Cardiac fibroblast (primary cell): ENCODE results near the gene RPL3.
A peak's percentile ranks its signal among the peaks of the same experiment; 100 is the strongest.

Experiments used
- DNase-seq, 2 donors: peaks; one replicate each; pipeline versions ENCODE4 v3.0.0 to v3.0.0-alpha.2; 2010; ENCODE audit warnings: low read depth in 2 of 2
- H3K4me3 ChIP-seq, 2 donors: replicated peaks in 1 of 2; 1 replicate in 1 of 2; 2 replicates in 1 of 2; pipeline ENCODE4 v1.5.1; 2011; ENCODE audit warnings: low read depth in 2 of 2, low read length in 2 of 2, mild to moderate bottlenecking in 2 of 2, moderate library complexity in 1 of 2
- TF ChIP-seq, protein P1 (sequence below): IDR thresholded peaks from one replicate; pipeline ENCODE4 v1.5.1; 2011; ENCODE audit warnings: low read depth, mild to moderate bottlenecking, low read length, inconsistent platforms

RPL3 gene

DNA sequence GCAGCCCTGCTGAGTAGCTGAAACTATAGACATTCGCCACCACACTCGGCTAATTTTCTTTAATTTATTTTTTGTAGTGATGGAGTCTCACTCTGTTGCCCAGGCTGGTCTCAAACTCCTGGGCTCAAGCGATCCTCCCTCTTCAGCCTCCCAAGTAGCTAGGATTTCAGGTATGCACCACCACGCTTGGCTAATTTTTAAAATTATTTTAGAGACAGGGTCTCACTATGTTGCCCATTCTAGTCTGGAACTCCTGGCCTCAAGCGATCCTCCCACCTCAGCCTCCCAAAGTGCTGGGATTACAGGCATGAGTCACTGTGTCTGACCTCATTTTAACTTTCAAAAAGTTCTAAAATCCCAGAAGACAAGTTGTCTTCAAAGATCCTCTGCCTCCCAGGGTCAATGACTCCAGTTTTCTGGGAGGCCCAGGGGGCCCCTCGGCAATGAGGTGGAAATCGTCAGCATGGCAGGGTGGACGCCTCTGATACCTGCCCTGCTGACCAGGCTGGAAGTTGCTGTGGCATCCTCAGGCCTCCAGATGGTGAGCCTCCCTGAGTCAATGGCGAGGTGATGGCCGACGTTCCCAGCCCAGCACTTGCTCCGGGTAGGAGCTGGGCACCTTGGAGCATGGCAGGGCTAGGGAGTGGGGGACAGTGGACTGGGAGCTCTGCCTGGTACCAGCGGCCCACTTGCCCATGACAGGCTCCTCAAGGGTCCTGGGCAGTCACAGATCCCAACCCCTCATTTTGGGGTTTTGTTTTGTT is 31.1 kb downstream of the RPL3 start:
- TF ChIP-seq, protein P1, sequence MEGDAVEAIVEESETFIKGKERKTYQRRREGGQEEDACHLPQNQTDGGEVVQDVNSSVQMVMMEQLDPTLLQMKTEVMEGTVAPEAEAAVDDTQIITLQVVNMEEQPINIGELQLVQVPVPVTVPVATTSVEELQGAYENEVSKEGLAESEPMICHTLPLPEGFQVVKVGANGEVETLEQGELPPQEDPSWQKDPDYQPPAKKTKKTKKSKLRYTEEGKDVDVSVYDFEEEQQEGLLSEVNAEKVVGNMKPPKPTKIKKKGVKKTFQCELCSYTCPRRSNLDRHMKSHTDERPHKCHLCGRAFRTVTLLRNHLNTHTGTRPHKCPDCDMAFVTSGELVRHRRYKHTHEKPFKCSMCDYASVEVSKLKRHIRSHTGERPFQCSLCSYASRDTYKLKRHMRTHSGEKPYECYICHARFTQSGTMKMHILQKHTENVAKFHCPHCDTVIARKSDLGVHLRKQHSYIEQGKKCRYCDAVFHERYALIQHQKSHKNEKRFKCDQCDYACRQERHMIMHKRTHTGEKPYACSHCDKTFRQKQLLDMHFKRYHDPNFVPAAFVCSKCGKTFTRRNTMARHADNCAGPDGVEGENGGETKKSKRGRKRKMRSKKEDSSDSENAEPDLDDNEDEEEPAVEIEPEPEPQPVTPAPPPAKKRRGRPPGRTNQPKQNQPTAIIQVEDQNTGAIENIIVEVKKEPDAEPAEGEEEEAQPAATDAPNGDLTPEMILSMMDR: no peak
- no peak for DNase-seq
- H3K4me3 ChIP-seq: no peak overlapping the region

DNA sequence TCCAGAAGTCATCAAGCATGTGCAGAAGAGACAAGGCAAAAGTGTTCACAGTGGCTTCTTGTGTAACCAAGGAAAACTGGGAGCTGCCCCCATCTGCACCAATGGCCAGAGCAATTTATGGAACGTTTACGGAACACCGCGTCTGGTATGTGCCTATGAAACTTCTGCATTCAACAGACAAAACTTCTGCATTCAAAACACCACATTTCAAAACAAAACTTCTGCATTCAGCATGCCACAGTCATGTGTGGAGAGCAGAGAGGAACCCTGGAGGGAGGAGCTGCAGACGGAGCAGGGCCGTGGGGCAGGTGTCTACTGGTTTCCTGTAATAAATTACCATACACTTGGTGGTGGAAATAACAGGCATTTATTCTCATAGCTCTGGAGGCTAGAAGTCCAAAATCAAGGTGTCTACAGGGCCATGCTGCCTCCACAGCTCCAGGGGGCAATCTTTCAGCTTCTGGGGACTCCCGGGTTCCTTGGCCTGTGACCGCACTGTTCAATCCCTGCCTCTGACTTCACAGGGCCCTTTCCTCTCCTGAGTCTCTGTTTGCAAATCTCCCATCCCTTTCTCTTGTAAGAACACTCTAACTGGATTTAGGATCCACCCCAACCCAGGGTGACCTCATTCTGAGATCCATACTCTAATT is 32.2 kb downstream of the RPL3 start:
- no peak for DNase-seq
- TF ChIP-seq, protein P1: no peak

DNA sequence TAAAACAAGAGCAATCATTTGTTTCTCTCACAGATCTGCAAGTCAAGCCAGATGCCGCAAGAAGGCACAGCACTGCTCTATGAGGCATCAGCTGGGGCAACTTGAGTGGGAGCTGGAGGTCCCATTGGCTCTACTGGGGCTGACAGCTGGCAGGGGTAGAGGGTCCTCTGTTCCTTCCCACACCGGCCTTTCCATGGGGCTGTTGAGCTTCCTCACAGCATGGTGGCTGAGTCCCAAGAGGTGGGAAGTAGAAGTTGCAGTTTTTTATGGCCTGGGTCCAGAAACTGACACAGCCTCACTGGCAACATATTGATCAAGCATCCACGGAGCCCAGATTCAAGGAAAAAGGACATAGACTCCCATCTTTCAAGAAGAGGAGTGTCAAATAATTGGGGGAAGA is 34.4 kb downstream of the RPL3 start:
- no peak for DNase-seq
- TF ChIP-seq, protein P1: no peak
- H3K4me3 ChIP-seq: no peak overlapping the region

More for the DNA sequence above, 32.2 kb downstream of the RPL3 start:
- H3K4me3 ChIP-seq: no peak overlapping the region

DNA sequence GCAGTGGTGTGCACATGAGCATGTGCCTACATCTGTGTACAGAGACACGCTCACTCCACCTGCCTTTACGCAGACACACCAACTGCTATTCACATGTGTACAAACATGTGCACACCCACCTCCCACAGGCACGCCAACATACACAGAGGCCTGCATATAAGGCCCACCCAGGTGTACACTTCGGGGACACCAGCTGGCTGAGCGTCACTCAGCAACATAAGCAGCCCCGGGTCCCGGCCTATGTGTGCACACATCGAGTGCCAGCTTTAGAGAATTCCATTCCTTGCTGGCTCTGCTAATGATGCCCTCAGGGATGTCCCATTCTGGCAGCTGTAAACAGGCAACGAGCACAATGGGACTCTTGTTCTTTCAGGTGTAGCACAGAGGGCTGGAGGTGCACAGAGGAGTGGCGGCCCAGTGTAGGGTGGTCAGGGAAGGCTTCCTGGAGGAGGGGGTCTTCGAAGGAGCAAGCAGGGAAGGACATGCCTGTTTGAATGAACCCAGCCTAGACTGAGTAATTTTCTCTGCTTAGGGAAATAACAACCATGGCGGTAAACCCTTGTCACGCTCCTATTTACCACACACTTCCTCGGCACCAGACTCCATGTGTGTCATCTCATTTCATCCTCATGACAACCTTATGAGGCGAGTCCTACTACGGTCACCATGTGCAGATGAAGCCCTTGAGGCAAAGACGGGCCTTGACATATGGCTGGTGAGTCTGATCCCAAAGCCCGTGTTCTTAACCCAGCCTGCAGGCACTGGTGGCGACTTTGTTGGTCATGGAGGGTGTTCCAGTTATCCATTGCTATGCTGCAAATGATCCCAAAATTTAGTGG is 35.1 kb downstream of the RPL3 start:
- TF ChIP-seq, protein P1: no peak
- no peak overlapping the region for H3K4me3 ChIP-seq
- no peak for DNase-seq

DNA sequence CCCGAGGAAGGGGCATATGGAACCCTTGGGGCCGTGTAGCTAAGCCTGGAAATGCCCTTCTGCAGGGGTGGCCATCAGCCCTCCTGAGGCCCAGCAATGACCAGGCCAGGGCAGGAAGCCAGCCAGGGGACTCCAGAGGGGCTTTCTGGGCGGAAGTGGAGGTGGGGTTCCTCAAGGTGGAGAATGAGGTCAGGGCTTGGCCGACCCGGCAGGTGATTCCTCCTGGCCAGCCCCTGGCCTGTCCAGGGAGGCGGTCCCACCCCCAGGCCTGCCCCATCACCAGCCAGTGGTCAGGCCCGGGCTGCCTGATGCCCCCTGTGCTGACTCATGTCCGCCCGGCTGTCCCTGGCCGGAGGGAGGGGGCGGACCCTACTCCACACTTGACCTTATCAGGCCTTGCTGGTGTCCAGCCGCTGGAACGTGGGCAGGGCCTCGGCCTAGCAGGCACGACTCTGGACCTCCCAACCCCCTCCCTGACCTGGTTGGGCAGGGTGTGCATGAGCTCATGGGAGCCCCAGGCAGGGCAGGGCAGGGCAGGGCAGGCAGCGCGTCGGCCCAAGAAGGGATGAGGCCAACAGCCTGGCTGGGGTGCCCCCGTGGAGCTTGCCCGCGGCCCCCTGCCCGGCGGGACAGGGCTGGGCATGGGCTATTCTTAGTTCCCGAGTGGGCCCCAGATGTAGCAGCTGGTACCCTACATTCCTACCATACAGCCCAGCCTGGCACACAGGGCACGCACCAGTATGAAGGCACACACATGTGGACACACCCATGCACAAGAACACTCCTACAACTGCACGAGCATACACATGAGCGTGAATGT is 35.9 kb downstream of the RPL3 start:
- TF ChIP-seq, protein P1: no peak
- DNase-seq: peak; percentile 58 to 74
- no peak overlapping the region for H3K4me3 ChIP-seq

DNA sequence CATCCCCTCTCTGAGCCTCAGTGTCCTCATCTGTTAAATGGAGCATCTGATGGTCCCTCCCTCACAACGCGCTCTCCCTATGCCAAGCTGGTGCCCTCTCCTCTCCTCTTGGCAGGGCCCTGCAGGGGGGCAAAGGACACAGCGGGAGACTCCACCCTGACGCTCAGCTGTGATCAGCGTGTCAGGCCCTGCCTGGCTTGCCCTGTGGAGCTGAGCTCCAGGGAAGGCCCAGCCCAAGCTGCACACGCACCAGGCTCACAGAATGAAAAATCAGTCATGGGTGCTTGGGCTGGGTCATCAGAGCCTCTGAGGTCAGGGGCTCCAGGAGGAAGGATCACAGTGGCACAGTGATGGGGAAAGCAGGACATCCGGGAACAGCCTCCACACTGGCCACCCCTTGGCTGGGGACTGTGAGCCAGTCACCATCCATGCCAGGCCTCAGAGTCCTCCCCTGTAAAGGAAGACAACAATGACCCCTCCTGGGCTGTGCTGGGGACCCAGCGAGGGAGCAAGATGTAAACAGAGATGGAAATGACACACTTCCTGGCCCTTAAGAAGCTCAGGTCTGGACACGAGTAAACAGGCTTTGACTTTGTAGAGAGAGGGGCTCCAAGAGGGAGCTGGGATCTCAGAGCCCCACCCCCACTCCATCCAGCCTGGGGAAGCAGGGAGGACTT is 36.6 kb downstream of the RPL3 start:
- DNase-seq: peak; percentile 30 to 37
- TF ChIP-seq, protein P1: no peak

More for the DNA sequence above, 36.6 kb downstream of the RPL3 start:
- H3K4me3 ChIP-seq: no peak overlapping the region
